SK-N-SH (cell line): Measurements from ENCODE around the gene ATP8A1.

Experiments used
- CTCF ChIP-seq: fragments of 200-600 bp; sonication (generic); IDR thresholded peaks from 2 replicates; pipeline ENCODE4 v1.6.1; 2017; ENCODE audit warnings: antibody characterized with exemption, mild to moderate bottlenecking, moderate library complexity
- ELF1 ChIP-seq: IDR thresholded peaks from 2 replicates; pipeline ENCODE4 v1.4.0; 2012
- EP300 ChIP-seq, 2 experiments: IDR thresholded peaks; 2 replicates each; pipeline versions ENCODE4 v1.4.0 to v1.6.1; 2012; ENCODE audit warnings: borderline replicate concordance in 1 of 2, low read depth in 1 of 2, low read length in 1 of 2
- FOXM1 ChIP-seq: IDR thresholded peaks from 2 replicates; pipeline ENCODE4 v1.4.0; 2012; ENCODE audit warnings: low read depth, mild to moderate bottlenecking
- MXI1 ChIP-seq: IDR thresholded peaks from 2 replicates; pipeline ENCODE4 v1.6.1; 2012; ENCODE audit warnings: mild to moderate bottlenecking, low read depth, low read length, improper control_type of control experiment
- NFIC ChIP-seq: IDR thresholded peaks from 2 replicates; pipeline ENCODE4 v1.4.0; 2012; ENCODE audit warnings: borderline replicate concordance
- NRF1 ChIP-seq: IDR thresholded peaks from 2 replicates; pipeline ENCODE4 v1.6.1; 2012; ENCODE audit warnings: low read depth, mild to moderate bottlenecking, low read length
- POLR2AphosphoS5 ChIP-seq: IDR thresholded peaks from 2 replicates; pipeline ENCODE4 v1.6.1; 2012; ENCODE audit warnings: low read depth, low read length
- RAD21 ChIP-seq: IDR thresholded peaks from 2 replicates; pipeline ENCODE4 v1.6.1; 2012; ENCODE audit warnings: mild to moderate bottlenecking, low read length
- SIN3A ChIP-seq: IDR thresholded peaks from 2 replicates; pipeline ENCODE4 v1.6.1; 2012; ENCODE audit warnings: low read depth, mild to moderate bottlenecking, low read length, moderate library complexity, borderline replicate concordance
- YY1 ChIP-seq: IDR thresholded peaks from 2 replicates; pipeline ENCODE4 v1.4.0; 2012; ENCODE audit warnings: low read depth, mild to moderate bottlenecking
- TF ChIP-seq, protein P1 (sequence below): IDR thresholded peaks from 2 replicates; pipeline ENCODE4 v1.4.0; 2012; ENCODE audit warnings: low read depth
- TF ChIP-seq, protein P2 (sequence below): IDR thresholded peaks from 2 replicates; pipeline ENCODE4 v1.6.1; 2012; ENCODE audit warnings: mild to moderate bottlenecking, low read depth, low read length, moderate library complexity

GRCh38 chr4:42703813-42704212, 46.9 kb upstream of the ATP8A1 start:
- TF ChIP-seq CTCF = no peak
- TF ChIP-seq, protein P1, sequence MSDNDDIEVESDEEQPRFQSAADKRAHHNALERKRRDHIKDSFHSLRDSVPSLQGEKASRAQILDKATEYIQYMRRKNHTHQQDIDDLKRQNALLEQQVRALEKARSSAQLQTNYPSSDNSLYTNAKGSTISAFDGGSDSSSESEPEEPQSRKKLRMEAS = no peak
- TF ChIP-seq SIN3A = no peak
- no peak for TF ChIP-seq POLR2AphosphoS5
- no peak for TF ChIP-seq NFIC
- TF ChIP-seq, protein P2, sequence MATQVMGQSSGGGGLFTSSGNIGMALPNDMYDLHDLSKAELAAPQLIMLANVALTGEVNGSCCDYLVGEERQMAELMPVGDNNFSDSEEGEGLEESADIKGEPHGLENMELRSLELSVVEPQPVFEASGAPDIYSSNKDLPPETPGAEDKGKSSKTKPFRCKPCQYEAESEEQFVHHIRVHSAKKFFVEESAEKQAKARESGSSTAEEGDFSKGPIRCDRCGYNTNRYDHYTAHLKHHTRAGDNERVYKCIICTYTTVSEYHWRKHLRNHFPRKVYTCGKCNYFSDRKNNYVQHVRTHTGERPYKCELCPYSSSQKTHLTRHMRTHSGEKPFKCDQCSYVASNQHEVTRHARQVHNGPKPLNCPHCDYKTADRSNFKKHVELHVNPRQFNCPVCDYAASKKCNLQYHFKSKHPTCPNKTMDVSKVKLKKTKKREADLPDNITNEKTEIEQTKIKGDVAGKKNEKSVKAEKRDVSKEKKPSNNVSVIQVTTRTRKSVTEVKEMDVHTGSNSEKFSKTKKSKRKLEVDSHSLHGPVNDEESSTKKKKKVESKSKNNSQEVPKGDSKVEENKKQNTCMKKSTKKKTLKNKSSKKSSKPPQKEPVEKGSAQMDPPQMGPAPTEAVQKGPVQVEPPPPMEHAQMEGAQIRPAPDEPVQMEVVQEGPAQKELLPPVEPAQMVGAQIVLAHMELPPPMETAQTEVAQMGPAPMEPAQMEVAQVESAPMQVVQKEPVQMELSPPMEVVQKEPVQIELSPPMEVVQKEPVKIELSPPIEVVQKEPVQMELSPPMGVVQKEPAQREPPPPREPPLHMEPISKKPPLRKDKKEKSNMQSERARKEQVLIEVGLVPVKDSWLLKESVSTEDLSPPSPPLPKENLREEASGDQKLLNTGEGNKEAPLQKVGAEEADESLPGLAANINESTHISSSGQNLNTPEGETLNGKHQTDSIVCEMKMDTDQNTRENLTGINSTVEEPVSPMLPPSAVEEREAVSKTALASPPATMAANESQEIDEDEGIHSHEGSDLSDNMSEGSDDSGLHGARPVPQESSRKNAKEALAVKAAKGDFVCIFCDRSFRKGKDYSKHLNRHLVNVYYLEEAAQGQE = no peak
- TF ChIP-seq EP300 (IDR thresholded peaks at IDR 0.05; ENCODE audit: borderline replicate concordance in 1 of 2, low read depth in 1 of 2, low read length in 1 of 2) = no peak
- no peak for TF ChIP-seq NRF1
- TF ChIP-seq RAD21 = no peak
- TF ChIP-seq YY1 = no peak
- TF ChIP-seq MXI1 = no peak
- TF ChIP-seq ELF1 = no peak
- TF ChIP-seq FOXM1 = no peak
